Peyer's patch (tissue), 4 donors: ENCODE data around the gene ZNF154.

Experiments used
- POLR2A ChIP-seq, 2 donors: fragments of 450-650 bp; IDR thresholded peaks; one replicate each; pipeline ENCODE4 v1.5.1; 2017; ENCODE audit warnings: antibody characterized with exemption in 2 of 2, mild to moderate bottlenecking in 2 of 2, moderate library complexity in 2 of 2
- TF ChIP-seq, protein P1 (sequence below), 6 experiments: fragments of 450-650 bp in 4 of 6; fragments of 200-600 bp in 2 of 6; sonication (generic) in 1 of 6; IDR thresholded peaks; one replicate each; pipeline ENCODE4 v1.5.1; 2017 to 2019; ENCODE audit warnings: antibody characterized with exemption in 6 of 6, mild to moderate bottlenecking in 3 of 6, moderate library complexity in 1 of 6

DNA sequence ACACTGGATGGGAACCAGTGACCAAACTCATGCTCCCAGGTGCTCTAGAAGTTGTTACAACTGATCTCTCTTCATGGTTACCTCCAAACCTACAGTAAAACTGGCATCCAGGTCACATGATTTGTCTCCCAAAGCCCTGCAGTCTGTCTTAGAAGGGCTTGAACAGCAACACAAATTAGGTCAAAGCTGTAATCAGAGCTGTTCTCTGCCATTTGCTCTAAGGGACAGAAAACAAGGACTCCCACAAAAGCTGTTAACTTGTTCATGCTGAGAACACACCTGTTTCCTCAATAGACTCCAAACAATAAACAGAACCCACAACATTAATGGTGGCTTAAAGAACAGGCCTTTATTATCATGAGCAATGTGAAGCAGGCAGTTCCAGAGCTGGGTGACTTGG, 10.4 kb upstream of the ZNF154 start:
- TF ChIP-seq, protein P1, sequence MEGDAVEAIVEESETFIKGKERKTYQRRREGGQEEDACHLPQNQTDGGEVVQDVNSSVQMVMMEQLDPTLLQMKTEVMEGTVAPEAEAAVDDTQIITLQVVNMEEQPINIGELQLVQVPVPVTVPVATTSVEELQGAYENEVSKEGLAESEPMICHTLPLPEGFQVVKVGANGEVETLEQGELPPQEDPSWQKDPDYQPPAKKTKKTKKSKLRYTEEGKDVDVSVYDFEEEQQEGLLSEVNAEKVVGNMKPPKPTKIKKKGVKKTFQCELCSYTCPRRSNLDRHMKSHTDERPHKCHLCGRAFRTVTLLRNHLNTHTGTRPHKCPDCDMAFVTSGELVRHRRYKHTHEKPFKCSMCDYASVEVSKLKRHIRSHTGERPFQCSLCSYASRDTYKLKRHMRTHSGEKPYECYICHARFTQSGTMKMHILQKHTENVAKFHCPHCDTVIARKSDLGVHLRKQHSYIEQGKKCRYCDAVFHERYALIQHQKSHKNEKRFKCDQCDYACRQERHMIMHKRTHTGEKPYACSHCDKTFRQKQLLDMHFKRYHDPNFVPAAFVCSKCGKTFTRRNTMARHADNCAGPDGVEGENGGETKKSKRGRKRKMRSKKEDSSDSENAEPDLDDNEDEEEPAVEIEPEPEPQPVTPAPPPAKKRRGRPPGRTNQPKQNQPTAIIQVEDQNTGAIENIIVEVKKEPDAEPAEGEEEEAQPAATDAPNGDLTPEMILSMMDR (IDR thresholded peaks at IDR 0.05): no peak
- TF ChIP-seq POLR2A (IDR thresholded peaks at IDR 0.05): no peak
